Liver (tissue), 9 donors: ENCODE measurements around the gene TSPYL2. TPM values are rescaled to one million over a fixed set of nuclear protein-coding genes. Genes with fewer than 3 reads are reported as not detected.

Experiments used
- DNase-seq: peaks from one replicate; pipeline ENCODE4 v3.0.0-alpha.2; 2017; ENCODE audit warnings: low spot score
- H3K27ac ChIP-seq, 2 donors: one replicate each; pipeline ENCODE4 v1.7.0; 2013; ENCODE audit warnings: inconsistent platforms in 2 of 2, low read length in 2 of 2, control low read depth in 1 of 2, low read depth in 1 of 2, mild to moderate bottlenecking in 1 of 2
- H3K27me3 ChIP-seq, 4 donors: one replicate each; pipeline versions ENCODE4 v1.6.1 to v1.7.0; 2013; ENCODE audit warnings: low read length in 3 of 4, inconsistent platforms in 1 of 4, mild to moderate bottlenecking in 1 of 4, moderate library complexity in 1 of 4; ENCODE audit not compliant: control insufficient read depth in 4 of 4, insufficient read depth in 4 of 4
- H3K36me3 ChIP-seq, 4 donors: one replicate each; pipeline versions ENCODE4 v1.6.1 to v1.7.0; 2013; ENCODE audit warnings: low read length in 3 of 4, mild to moderate bottlenecking in 3 of 4, low read depth in 1 of 4, moderate library complexity in 1 of 4; ENCODE audit not compliant: control insufficient read depth in 4 of 4, insufficient read depth in 3 of 4
- H3K4me1 ChIP-seq, 4 donors: one replicate each; pipeline versions ENCODE4 v1.6.1 to v1.7.0; 2013; ENCODE audit warnings: low read length in 3 of 4, mild to moderate bottlenecking in 3 of 4, moderate library complexity in 1 of 4; ENCODE audit not compliant: control insufficient read depth in 4 of 4, insufficient read depth in 4 of 4
- H3K4me3 ChIP-seq, 3 donors: one replicate each; pipeline versions ENCODE4 v1.6.1 to v1.7.0; 2013; ENCODE audit warnings: low read length in 3 of 3, control low read depth in 1 of 3, low read depth in 1 of 3, mild to moderate bottlenecking in 1 of 3
- H3K9ac ChIP-seq, 2 donors: one replicate each; pipeline ENCODE4 v1.7.0; 2013; ENCODE audit warnings: low read length in 2 of 2, mild to moderate bottlenecking in 2 of 2, moderate library complexity in 2 of 2, control low read depth in 1 of 2, low read depth in 1 of 2
- H3K9me3 ChIP-seq, 4 donors: one replicate each; pipeline versions ENCODE4 v1.6.1 to v1.7.0; 2013; ENCODE audit warnings: low read length in 3 of 4; ENCODE audit not compliant: control insufficient read depth in 4 of 4
- ATF3 ChIP-seq: IDR thresholded peaks from 2 replicates; pipeline ENCODE4 v1.6.1; 2016; ENCODE audit warnings: antibody characterized with exemption
- CTCF ChIP-seq: fragments of 150-350 bp; IDR thresholded peaks from 2 replicates; pipeline ENCODE4 v1.5.1; 2017; ENCODE audit warnings: improper control_type of control experiment, low read depth, low read length; ENCODE audit not compliant: missing input control
- EGR1 ChIP-seq, 2 donors: IDR thresholded peaks; 2 replicates each; pipeline ENCODE4 v1.6.1; 2016 to 2018; ENCODE audit warnings: antibody characterized with exemption in 2 of 2, low read depth in 2 of 2
- FOXA1 ChIP-seq: IDR thresholded peaks from 2 replicates; pipeline ENCODE4 v1.6.1; 2016; ENCODE audit warnings: antibody characterized with exemption
- FOXA2 ChIP-seq: IDR thresholded peaks from 2 replicates; pipeline ENCODE4 v1.6.1; 2016; ENCODE audit warnings: antibody characterized with exemption
- GABPA ChIP-seq, 2 donors: IDR thresholded peaks in 1 of 2; conservative IDR thresholded peaks in 1 of 2; 2 replicates each; pipeline ENCODE4 v1.6.1; 2016; ENCODE audit warnings: antibody characterized with exemption in 2 of 2, mild to moderate bottlenecking in 1 of 2, moderate library complexity in 1 of 2
- HNF4A ChIP-seq, 2 donors: conservative IDR thresholded peaks; 2 replicates each; pipeline ENCODE4 v1.6.1; 2016; ENCODE audit warnings: antibody characterized with exemption in 2 of 2, mild to moderate bottlenecking in 2 of 2
- HNF4G ChIP-seq: IDR thresholded peaks from 2 replicates; pipeline ENCODE4 v1.6.1; 2016; ENCODE audit warnings: antibody characterized with exemption
- JUND ChIP-seq, 2 donors: IDR thresholded peaks; 2 replicates each; pipeline ENCODE4 v1.6.1; 2016; ENCODE audit warnings: antibody characterized with exemption in 2 of 2
- MAX ChIP-seq: IDR thresholded peaks from 2 replicates; pipeline ENCODE4 v1.6.1; 2016; ENCODE audit warnings: antibody characterized with exemption
- NR2F2 ChIP-seq: IDR thresholded peaks from 2 replicates; pipeline ENCODE4 v1.6.1; 2016; ENCODE audit warnings: antibody characterized with exemption
- RAD21 ChIP-seq, 2 donors: IDR thresholded peaks; 2 replicates each; pipeline ENCODE4 v1.6.1; 2016; ENCODE audit warnings: antibody characterized with exemption in 2 of 2, mild to moderate bottlenecking in 2 of 2
- REST ChIP-seq: IDR thresholded peaks from 2 replicates; pipeline ENCODE4 v1.6.1; 2016; ENCODE audit warnings: antibody characterized with exemption, mild to moderate bottlenecking
- RXRA ChIP-seq, 2 donors: IDR thresholded peaks; 2 replicates each; pipeline ENCODE4 v1.6.1; 2017 to 2018; ENCODE audit warnings: antibody characterized with exemption in 2 of 2, mild to moderate bottlenecking in 1 of 2
- SP1 ChIP-seq: IDR thresholded peaks from 2 replicates; pipeline ENCODE4 v1.6.1; 2018; ENCODE audit warnings: antibody characterized with exemption, mild to moderate bottlenecking
- TAF1 ChIP-seq: conservative IDR thresholded peaks from 2 replicates; pipeline ENCODE4 v1.6.1; 2016; ENCODE audit warnings: antibody characterized with exemption, mild to moderate bottlenecking
- YY1 ChIP-seq: IDR thresholded peaks from 2 replicates; pipeline ENCODE4 v1.6.1; 2016; ENCODE audit warnings: antibody characterized with exemption, mild to moderate bottlenecking
- ZBTB33 ChIP-seq: IDR thresholded peaks from 2 replicates; pipeline ENCODE4 v1.6.1; 2016; ENCODE audit warnings: antibody characterized with exemption
- WGBS: extraction: QIAGEN DNeasy Blood & Tissue Kit; methylation state at CpG from one replicate; pipeline ENCODE4 v1.1.7; 2013; 5-methylcytosine and 5-hydroxymethylcytosine counted together
- polyA plus RNA-seq, 2 donors: library from polyadenylated mRNA; stranded (reverse) in 1 of 2; unstranded in 1 of 2; fragments of 200-250 nt in 1 of 2; fragments of >200 nt in 1 of 2; fragmentation: Nextera tagmentation in 1 of 2; extraction: Ambion mirVana in 1 of 2; gene quantifications; one replicate each; pipeline versions ENCODE4 v1.2.1 to v1.2.3, GENCODE V29; 2013 to 2015
- total RNA-seq, 2 donors: library from RNA; depleted of rRNA; stranded (reverse); fragments of >200 nt; gene quantifications; one replicate each; pipeline ENCODE4 v1.2.3, GENCODE V29; 2014
- donor health status: healthy.
- donor health status: healthy.
- donor health status: healthy.
- donor health status: healthy.
- donor health status: healthy.

Gene TSPYL2
- total and polyA plus RNA-seq, 4 donors, result 2.5 to 8.0 (median 4.8) TPM

- WGBS, result 88% methylated on average over 27 of the region's 27 CpGs
- Histone ChIP-seq H3K9me3 (peaks cover 0 to 2% (median 0%) of the 10 kb centered on the region in 4 donors), H3K9ac (no peak overlapping the region), H3K36me3 (no peaks in the 10 kb centered on the region), H3K4me1 (no peaks in the 10 kb centered on the region), H3K27ac (no peak overlapping the region), H3K4me3 (no peak overlapping the region), H3K27me3 (no peaks in the 10 kb centered on the region)
- TF ChIP-seq MAX (no peak), RAD21 (IDR thresholded peaks at IDR 0.05) (no peak), GABPA (IDR thresholded peaks at IDR 0.05 in 1 of 2, conservative IDR thresholded peaks at IDR 0.05 in 1 of 2) (no peak), NR2F2 (no peak), HNF4G (no peak), RXRA (IDR thresholded peaks at IDR 0.05) (no peak), FOXA2 (no peak), TAF1 (no peak), SP1 (no peak), CTCF (no peak), YY1 (no peak), ATF3 (no peak), JUND (IDR thresholded peaks at IDR 0.05) (no peak), FOXA1 (no peak), REST (no peak), HNF4A (conservative IDR thresholded peaks at IDR 0.05) (no peak), EGR1 (IDR thresholded peaks at IDR 0.05; ENCODE audit: low read depth in 2 of 2) (no peak)
- no peak for DNase-seq
Measured at GRCh38 chrX:53077207-53078197, 4.7 kb upstream of the TSPYL2 start.

GRCh38 chrX:53078943-53079342, 3.2 kb upstream of the TSPYL2 start:
- Histone ChIP-seq H3K27me3 (no peaks in the 10 kb centered on the region), H3K36me3 (no peaks in the 10 kb centered on the region), H3K9ac (no peak overlapping the region), H3K9me3 (peaks cover 0 to 2% (median 0%) of the 10 kb centered on the region in 4 donors), H3K4me1 (peaks cover 3 to 9% (median 5%) of the 10 kb centered on the region in 4 donors), H3K4me3 (no peak overlapping the region), H3K27ac (no peak overlapping the region)
- 82% methylated on average over 1 of the region's 1 CpG for WGBS
- no peak for DNase-seq
- no peak for TF ChIP-seq FOXA2
- no peak for TF ChIP-seq CTCF
- TF ChIP-seq RAD21 (IDR thresholded peaks at IDR 0.05), result no peak
- TF ChIP-seq RXRA (IDR thresholded peaks at IDR 0.05), result no peak
- no peak for TF ChIP-seq GABPA (IDR thresholded peaks at IDR 0.05 in 1 of 2, conservative IDR thresholded peaks at IDR 0.05 in 1 of 2)
- no peak for TF ChIP-seq ZBTB33
